ENCODE data around the gene GHR.

Gene GHR

DNA sequence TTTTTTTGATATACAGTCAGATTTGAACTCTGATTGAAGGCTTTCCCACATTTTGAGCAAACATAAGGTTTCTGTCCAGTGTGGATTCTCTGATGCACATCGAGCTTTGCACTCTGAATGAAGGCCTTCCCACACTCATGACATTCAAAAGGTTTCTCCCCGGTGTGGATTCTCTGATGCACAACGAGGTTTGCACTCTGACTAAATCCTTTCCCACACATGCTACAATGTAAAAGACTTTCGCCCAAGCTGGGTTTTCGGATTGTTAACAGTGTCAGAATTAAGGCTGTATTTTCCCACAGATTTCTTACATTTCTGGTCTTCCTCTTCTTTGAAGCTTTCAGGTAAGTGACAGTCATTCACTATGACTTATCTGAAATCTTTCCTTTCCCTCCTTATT, 44.3 kb downstream of the GHR start:
- DNase-seq, result no peak

DNA sequence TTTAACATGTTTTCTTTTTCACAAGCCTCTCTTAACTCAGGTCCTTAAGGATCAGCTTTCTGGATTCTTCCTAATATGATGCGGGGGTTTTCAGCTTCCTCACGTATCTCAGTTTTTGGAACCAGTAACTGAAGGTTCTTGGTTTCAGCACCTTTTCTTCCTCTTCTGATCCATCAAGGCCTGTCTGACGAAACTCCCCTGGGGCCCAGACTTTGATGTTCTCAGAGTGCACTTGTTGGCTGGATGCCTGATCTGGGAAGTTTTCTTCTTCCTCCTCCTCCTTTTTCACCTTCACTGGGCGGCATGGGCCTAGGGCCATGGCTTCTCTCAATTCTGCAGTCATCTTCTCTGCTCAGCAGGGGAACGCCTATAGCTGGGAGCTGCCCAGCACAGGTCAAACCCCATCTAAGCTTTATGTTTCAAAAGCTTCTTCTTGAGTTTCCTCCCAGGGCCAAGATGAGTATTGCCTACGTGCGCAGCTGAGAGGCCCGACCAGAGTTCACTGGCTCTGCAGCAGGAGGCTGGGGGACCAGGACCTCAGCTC, 44.8 kb downstream of the GHR start:
- DNase-seq, result no peak

DNA sequence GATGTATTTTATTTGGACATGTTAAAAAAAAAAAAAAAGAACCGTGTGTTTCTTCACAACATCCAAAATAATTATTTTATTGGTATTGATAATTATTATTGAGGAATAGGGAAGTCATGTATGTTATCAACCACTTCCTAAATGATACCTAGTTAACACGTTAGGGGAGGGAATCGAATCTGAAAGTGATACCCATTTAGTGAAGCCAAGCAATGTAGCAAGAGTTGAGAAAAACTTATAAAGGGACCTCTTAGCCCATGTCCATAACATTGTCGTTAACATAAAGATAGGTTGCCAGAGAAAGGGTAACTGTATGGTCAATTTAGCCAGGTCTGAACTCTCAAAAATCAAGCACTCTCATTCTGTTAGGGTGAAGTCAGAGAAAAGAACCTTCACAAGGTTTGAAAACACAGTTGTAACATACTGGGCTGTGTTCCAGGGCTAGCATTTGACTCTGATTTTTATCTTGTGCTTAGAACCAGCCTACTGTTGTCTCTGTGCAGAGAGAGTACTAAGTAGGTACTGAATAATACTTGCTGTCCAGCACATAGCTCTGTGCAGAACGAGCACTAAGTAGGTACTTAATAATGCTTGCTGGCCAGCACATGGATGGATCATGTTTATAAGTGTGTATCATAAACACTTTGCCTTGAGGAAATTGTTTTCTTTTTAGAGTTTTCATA, 60.4 kb downstream of the GHR start:
- DNase-seq, result no peak

DNA sequence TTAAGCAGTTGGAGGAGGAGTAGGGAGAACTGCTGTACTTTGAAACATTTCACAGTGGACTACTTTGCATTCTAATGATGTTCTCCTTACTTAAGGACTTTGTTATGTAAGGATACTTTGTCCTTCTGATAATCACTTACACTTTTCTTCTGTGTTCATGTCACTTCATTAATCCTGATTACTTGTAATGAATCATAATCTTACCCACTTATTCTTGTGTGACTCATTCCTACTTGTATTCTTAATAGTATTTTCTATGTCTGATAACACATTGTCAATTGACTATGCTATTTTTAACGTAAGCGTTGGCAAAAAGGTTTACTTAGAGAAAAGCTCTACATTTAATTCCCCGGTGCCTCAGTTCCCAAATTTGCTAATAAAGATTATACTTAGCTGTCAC, 63.8 kb downstream of the GHR start:
- no peak for DNase-seq

DNA sequence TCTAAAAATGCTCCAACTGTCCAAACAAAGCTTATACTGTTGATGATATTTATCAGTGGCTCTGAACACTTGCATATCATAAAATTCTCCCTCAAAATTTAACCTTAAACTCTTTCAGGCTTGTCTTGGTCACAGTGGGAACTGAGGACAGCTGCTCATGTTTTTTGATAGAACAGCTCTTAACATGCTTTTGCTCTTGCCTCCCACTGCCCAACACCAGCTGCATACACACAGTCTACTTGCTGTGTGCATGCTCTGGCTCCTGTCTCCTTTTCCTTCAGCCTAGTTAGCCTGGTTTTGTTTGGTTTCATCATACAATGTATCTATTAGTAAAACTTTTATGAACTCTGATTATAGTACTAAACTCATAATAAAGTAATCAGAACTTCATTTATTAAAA, 64.6 kb downstream of the GHR start:
- DNase-seq, result no peak

DNA sequence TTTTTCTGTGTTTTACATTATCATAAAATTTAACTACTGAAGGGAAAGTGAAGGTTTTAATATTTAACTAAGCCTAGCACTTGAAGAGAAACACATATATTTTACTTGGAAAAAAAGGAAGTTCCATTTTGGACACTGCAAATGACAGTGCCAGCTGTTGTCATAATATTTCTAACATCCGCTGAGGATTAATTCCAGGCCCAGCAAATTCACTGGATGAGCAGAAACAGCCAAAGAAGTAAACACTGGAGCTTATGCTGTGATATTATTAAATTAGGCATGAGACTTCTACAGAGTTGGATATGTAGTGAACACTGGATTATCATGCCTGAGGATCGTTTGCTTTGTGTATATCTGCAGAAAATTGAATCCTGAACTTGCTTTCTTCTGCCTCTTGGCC, 67.6 kb downstream of the GHR start:
- no peak for DNase-seq

DNA sequence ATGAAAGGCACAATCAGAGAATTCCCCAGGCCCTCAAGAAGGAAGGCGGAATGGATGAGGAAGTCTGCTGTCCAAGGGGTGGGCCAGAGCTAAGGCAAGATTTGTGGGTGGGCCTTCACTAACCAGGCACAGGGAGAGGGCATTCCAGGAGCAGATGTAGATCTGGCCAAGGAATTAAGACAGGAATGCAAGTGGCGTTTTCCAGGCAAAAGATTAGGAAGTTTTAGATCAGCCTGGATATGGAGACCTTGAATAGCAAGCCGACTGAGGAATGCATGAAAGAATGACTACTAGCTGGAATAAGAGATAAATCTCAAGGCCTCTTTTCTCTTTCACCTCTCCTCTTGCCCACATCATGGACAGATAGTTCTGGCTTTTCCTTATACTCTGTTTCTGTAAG, 68.5 kb downstream of the GHR start:
- DNase-seq, result peak; percentile 53

DNA sequence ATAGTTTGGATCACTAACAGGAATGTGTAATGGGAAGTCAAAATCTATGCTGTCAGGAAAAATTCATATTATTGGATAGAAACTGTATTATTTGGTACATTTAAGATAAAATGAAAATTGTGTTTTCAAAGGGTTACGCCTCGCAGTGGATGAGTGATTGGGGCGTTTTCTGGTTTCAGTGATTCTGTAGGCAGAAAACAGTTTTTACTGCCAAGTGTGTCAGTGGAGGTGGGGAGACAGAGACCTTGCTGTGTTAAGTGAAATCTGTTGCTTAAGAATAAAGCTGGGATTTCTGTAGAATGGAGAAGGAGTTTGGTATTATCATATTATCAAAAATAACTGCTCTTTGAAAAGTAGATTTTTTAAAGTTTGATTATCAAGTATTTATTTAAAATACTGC, 69.7 kb downstream of the GHR start:
- DNase-seq, result no peak

DNA sequence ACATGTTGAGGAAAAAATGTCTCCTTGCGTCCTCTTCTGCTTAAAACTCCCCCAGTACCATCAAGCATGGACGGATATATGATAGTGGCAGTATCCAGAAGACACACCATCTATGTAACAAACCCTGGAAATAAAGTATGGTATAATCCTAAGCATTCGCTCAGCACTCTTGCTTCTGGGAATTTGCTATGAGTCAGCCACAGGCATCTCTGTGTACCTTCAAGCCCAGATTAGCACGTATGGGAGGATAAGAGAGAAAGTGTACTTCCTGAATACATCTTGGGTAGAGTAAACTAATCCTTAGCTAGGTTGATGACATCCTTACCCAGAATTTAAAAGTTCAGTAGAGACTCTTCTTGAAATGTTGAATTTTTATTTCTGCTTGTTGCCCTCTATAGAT, 71.2 kb downstream of the GHR start:
- peak; percentile 12 for DNase-seq

DNA sequence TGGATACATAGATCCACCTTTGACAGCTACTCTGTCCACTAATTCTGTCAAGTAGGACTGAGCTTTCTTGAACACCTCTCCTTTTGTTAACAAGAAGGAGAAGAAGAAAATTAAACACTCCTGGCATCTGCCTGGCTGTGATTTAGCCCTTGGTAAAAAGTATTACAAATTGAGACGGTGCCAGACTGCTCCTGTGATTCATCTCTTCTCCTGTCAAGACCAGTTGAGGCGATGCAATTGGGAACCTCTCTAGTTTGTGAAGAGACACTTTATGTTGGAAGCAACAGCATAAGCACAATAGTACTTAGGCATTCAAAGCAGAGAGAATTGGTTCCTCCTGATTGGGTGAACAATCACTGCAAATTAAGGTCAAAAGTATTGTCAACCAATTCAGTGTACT, 72.7 kb downstream of the GHR start:
- DNase-seq, result peak; percentile 36

DNA sequence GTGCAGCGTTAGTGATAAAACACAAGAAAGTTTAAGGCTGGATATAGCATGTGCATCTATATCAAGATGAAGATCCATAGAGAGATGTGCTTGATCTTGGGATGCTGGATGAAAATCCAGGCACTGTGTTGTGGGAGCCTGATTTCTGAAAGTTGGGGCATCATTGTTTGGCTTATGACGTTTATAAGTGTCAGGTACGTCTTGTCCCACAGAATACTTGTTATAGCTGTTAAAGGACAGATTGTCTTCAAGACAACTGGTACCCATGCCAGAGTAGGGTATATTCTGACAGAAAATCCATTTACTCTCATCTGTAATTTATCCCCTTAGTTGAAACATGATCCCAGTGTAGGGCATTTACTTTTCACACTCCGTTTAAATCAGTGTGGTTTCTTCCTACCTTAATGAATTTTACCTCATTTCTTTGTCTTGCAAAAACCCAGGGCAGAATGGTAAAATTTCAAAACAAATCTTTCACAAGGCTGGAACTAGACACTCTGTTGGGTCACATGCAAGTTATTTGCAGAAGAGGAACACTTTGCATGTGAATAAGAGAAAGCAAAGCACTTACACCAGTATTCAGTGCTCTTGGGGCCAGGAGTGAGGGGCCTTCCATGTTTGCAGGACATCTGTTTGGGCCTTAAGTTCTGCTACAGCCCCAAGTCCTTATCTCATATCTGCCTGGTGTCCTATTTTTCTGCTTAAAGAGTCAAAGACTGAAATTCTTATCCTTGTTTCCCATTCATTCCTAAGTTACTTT, 73.3 kb downstream of the GHR start:
- no peak for DNase-seq

DNA sequence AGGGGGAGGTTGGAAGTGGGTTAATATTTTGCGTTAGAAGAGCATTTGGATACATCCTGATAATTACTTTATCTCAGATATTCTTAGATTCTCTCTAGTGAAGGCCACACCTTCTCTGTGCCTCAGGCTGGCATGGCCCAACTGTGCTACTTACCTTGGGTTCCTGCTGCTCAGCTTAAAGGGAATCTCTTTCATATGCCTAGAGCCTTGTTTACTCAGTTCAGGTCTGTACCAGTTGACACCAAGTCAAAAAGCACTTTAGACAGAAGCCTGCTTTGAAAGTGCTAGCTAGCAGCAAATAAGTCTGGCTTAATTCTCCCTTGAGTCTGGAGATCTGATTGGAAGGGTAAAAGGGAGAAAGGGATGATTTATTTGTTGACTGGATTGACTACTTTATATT, 74.8 kb downstream of the GHR start:
- DNase-seq, result no peak

DNA sequence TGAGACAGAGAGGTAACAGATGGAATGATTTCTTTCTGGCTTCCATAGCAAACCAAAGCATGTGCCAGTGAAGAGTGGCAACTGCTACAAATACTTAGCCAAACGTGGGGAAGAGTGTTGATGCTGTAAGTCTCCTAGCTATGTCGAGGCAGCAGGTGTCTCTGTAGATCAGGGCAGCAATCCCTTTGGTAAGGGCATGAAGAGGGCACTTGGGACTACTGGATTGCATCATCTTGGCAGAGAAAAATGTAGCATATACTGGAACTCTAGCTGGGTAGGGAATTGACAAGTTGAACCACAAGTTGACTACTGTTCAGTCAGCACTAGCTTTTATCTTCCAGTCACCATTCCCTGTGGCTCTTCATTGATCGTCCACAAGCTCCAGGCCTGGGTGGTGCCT, 75.8 kb downstream of the GHR start:
- DNase-seq, result no peak

DNA sequence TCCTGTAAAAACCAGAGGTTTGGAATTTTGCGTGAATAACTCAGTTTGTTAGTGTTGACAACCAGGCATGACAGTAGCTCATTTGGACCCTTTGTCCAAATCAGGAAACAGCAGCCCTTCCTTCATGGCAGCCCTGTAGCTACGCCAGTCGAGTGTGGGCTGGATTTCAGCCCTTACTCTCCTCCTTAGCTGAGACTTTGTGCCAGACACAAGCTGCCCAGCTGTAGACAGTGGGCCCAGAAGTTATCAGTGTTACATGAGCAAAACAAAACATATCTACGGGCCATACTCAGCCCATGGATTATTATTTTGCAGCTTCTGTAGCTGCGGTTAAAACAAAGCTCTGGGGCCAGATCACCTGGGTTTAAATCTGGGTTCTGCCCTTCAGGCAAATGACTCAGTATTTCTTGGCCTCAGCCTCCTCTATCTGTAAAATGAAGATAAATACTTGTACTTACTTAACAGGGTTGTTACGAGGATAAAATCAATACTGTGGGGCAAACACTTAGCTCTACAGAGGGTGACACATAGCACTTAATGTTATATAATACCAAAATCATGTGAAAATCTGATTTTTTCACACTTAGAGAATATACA, 76.9 kb downstream of the GHR start:
- no peak for DNase-seq

DNA sequence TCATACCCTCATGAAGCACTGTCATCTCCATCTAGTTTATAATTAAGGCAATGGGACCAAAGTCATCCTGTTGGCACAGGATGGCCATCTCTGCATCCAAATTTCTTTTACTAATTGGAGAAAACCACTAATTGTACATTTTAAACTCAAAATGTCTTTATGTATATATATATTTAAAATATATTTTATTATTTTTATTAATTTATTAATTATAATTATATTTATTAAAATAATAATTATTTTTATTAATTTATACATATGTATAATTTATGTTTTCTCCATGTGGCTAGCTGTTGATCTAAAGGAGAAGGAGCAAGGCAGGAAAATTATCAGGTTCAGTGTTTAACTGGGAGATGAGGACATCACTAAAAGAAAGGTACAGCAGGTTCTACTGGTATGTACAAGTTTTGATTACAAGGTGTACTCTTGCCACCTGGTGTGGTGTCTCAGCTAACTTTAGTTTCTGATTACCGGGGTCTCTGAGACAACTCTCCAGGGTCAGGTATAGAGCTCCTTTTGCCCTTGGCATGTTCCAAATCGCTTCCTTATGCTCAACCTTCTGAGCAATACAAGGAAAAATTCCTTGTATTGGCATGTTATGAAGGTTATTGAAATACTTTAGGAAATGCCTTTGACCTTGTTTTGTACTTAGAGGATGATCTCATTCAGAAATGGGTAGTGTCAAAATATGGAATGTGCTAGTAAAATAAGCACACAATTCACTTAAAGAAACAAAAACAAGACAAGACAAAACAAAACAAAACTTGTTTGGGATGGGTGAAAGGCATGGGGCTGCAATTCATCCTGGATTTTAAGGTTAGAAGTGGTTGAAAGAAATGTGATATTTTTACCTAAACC, 79.6 kb downstream of the GHR start:
- DNase-seq, result no peak

DNA sequence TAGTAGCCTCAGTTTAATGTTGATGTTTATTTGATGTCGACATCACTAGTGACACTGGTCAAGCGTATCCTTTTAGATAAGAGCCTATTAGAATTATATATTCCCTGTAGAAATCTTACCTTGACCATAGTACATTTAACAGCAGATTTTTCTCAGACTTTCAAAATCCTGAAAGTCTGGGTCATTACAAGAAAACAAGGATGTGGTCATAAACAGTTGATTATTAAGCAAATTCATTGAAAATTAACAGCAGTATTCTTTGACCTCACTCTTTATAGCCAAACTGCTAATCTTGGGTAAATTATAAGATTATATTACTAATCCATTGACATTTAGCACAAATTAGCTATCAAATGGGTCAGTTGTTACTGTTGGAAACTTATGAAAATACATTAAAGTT, 83.4 kb downstream of the GHR start:
- DNase-seq, result no peak

DNA sequence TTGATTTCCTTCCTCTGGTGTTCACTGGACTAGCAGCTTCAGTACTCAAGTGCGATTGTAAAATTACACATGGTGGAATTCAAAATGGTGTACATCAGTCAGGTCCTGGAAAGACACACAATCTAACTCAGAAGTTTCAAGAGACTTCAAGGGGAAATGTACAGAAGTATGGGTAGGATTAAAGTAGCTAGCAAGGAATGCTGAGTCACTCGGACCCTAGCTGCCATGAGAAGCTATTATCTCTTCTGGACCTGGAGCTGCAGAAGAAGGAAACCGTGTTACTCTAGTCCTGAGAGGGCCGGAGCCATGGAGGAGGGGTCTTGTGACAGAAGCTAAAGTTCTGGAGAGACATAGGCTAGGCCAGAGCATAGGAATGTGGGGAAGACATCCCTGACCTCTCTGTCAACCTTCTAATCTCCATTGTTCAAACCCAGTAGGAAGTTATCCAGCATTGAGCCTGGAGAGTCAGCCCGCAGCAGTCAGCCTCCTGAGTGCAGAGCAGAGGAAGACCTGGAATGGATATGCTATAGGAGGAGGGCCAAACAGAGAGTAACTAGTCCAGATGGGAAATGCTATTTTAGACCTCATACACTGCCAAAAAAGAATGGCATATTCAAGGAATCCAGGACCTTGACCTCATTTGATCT, 84.3 kb downstream of the GHR start:
- no peak for DNase-seq

DNA sequence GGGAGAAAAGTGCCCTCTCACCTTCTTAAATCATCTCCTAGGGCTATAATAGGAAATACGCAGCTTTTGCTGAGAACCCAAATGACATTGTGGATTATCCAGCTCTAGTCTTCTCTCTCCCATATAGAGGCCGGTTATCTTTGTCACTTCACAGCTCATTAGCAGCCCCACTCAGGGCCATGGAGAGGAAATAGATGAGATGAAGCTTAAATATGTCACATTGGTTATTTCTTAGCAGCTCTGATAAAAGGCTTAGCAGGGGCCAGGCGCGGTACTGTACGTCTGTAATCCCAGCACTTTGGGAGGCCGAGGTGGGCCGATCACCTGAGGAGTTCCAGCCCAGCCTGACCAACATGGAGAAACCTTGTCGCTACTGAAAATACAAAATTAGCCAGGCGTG, 90.0 kb downstream of the GHR start:
- no peak for DNase-seq

DNA sequence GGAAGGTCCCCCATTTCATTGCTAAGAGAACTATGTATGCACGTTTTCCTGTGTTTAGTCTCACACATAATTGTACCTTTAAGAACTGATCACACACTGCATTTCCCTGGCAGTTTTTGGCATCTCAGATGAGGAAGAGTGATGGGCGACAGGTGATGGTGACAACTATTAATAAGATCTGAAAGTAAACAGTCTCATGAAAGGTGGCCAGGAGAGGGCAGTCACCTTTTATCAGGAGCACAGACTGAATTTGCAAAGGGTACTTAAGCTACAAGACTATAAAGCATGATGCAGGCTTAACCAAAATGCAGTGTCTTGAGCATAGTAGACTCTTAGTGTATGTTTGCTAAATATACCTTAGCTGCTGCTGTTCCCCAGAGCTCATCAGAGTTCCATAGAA, 91.5 kb downstream of the GHR start:
- DNase-seq, result no peak

DNA sequence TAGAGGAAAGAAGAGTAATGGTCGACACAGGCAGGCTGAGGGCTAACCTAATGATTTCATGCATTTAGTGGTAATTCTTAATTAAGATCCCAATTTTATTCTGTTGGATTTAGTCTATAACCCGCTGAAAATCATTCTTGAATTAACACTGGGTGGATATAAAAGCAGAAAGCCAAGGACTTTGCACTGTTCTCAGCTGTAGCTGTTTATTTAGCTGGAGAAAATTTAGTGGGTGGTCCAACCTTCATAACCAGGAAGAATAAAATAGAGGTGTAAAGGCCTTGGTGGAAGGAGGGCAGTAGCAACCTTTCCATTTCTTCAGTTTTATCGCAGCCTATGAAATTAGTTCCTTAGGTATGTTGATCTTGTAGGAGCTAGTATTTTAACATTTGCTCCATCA, 92.3 kb downstream of the GHR start:
- no peak for DNase-seq

DNA sequence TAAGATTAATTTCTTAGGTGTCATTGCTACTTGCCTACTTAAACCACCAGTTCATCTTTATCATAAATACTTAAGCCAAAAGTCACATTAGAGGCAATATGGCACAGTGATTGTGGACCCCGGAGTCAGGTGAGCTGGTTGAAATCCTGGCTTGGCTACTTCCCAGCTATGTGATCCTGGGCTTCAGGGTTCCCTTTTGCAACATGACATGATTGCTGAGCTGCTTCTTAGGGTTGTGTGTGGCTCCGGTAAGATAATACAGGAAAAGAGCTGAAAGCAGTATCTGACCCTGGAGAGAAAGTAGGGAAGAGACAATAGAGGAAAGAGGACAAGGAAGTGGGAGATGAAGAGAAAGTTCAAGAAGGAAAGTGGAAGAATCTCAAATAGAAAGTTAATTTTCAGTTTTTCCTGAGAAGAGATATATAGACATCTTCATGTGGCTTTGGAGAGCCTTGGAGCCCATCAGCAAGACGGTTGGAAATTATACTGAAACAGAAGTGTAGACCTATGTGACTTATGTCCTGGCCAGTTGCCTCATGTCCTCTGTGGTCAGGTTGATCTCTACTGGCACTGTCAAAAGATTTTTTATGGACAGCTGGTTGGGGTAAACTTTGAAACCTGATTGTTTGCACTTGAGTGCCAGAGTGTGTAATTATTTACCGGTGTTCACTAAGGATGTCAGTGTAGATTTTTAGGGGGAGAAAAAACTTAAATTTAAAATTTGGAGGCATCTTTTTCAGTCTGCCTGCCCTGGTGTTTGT, 93.2 kb downstream of the GHR start:
- DNase-seq, result no peak

DNA sequence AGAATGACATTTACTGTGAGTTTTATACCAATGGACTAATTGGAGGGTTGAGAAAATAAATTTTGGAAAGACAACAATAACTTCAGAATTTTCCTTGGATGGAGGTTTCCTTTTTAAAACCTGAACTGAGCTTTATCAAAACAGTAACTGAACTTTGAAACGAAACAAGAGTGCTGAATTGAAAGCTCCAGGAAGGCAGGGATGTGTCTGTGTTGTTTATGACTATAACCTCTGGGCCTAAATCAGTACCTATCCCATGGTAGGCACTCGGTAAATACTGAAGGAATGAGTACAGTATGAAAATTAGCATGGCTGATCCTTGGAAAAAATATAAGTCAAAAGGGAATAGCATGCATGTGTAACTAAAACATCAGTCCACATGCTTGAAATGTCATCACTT, 93.9 kb downstream of the GHR start:
- no peak for DNase-seq
